HG02852 (cell line): ENCODE results near the gene COASY.
"Not testable (repeated sequence)": the region's sequence is repeated elsewhere in the genome, so short reads cannot be mapped to it uniquely, and the experiment has no call there.

Experiments
- ATAC-seq: cut with Tn5 transposase; IDR thresholded peaks from one replicate; pipeline ENCODE4 v1.9.1; 2021; ENCODE audit warnings: mild to moderate bottlenecking, moderate library complexity; ENCODE audit not compliant: unreplicated experiment

COASY gene

GRCh38 chr17:42552736-42553135, 9.2 kb upstream of the COASY start, which contains the start of gene HSD17B1:
HSD17B1 (plus strand) TSS chr17:42552923; CDS start chr17:42552934, 11 bp downstream.
- ATAC-seq = not testable (repeated sequence)

GRCh38 chr17:42553161-42553818, 8.7 kb upstream of the COASY start:
- ATAC-seq = no peak

GRCh38 chr17:42553866-42554249, 8.1 kb upstream of the COASY start:
- no peak for ATAC-seq

- peak; percentile 86 for ATAC-seq
Measured at GRCh38 chr17:42554250-42555121, 7.5 kb upstream of the COASY start.

GRCh38 chr17:42555122-42555622, 6.8 kb upstream of the COASY start:
- ATAC-seq = no peak

GRCh38 chr17:42555961-42556617, 5.9 kb upstream of the COASY start:
- not testable (repeated sequence) for ATAC-seq

- ATAC-seq = no peak
Measured at GRCh38 chr17:42559075-42559474, 2.9 kb upstream of the COASY start.

- no peak for ATAC-seq
Measured at GRCh38 chr17:42560246-42560645, 1.7 kb upstream of the COASY start.

- no peak for ATAC-seq
Measured at GRCh38 chr17:42562388-42563142, 617 bp downstream of the COASY start.

GRCh38 chr17:42563143-42563509, 1.2 kb downstream of the COASY start:
- no peak for ATAC-seq

- ATAC-seq = no peak
Measured at GRCh38 chr17:42563543-42563942, 1.6 kb downstream of the COASY start.

GRCh38 chr17:42563950-42564349, 2.0 kb downstream of the COASY start:
- ATAC-seq = no peak

GRCh38 chr17:42564815-42565522, 3.0 kb downstream of the COASY start:
- ATAC-seq = no peak

GRCh38 chr17:42565523-42566214, 3.7 kb downstream of the COASY start:
- ATAC-seq = no peak

- ATAC-seq = no peak
Measured at GRCh38 chr17:42566215-42566882, 4.4 kb downstream of the COASY start.

- ATAC-seq = peak; percentile 50
Measured at GRCh38 chr17:42566883-42567573, 5.1 kb downstream of the COASY start, which contains the start of gene MLX. MLX (plus strand) TSS chr17:42567100; CDS start chr17:42567125, 25 bp downstream.

GRCh38 chr17:42568341-42569111, 6.6 kb downstream of the COASY start:
- ATAC-seq = no peak
